H9 (cell line): Measurements from ENCODE around the gene MRPL52. TPM values are rescaled to one million over a fixed set of nuclear protein-coding genes. Genes with fewer than 3 reads are reported as not detected.

ENCODE experiments used
- DNase-seq: peaks from one replicate; pipeline ENCODE4 v3.0.0-alpha.2; 2017
- H2AFZ ChIP-seq: one replicate; pipeline ENCODE4 v1.6.1; 2013; ENCODE audit warnings: mild to moderate bottlenecking, low read length, control low read depth, moderate library complexity
- H2AK5ac ChIP-seq: 2 replicates; pipeline ENCODE4 v1.6.1; 2013; ENCODE audit warnings: low read length, control low read depth, mixed read lengths; ENCODE audit not compliant: insufficient read length
- H2BK120ac ChIP-seq: one replicate; pipeline ENCODE4 v1.6.1; 2013; ENCODE audit warnings: low read depth, mild to moderate bottlenecking, low read length, control low read depth, inconsistent platforms; ENCODE audit not compliant: poor library complexity, severe bottlenecking
- H2BK12ac ChIP-seq: 2 replicates; pipeline ENCODE4 v1.6.1; 2013; ENCODE audit warnings: low read length, control low read depth, mixed read lengths, low read depth; ENCODE audit not compliant: insufficient read length
- H2BK15ac ChIP-seq: 2 replicates; pipeline ENCODE4 v1.6.1; 2013; ENCODE audit warnings: low read depth, low read length, control low read depth
- H2BK20ac ChIP-seq: one replicate; pipeline ENCODE4 v1.6.1; 2013; ENCODE audit warnings: low read depth, mild to moderate bottlenecking, low read length, control low read depth, inconsistent platforms; ENCODE audit not compliant: poor library complexity, severe bottlenecking
- H2BK5ac ChIP-seq: 2 replicates; pipeline ENCODE4 v1.6.1; 2013; ENCODE audit warnings: low read length, control low read depth, mixed read lengths; ENCODE audit not compliant: insufficient read length
- H3K14ac ChIP-seq: 2 replicates; pipeline ENCODE4 v1.6.1; 2013; ENCODE audit warnings: low read length, control low read depth; ENCODE audit not compliant: insufficient read depth
- H3K18ac ChIP-seq: 2 replicates; pipeline ENCODE4 v1.6.1; 2013; ENCODE audit warnings: low read depth, mild to moderate bottlenecking, mixed read lengths, low read length, control low read depth; ENCODE audit not compliant: insufficient read length
- H3K23ac ChIP-seq: 2 replicates; pipeline ENCODE4 v1.6.1; 2013; ENCODE audit warnings: low read length, control low read depth, mixed read lengths, low read depth; ENCODE audit not compliant: insufficient read length
- H3K23me2 ChIP-seq: 2 replicates; pipeline ENCODE4 v1.6.1; 2013; ENCODE audit warnings: low read depth, mild to moderate bottlenecking, mixed read lengths, low read length, control low read depth; ENCODE audit not compliant: insufficient read length, poor library complexity, severe bottlenecking
- H3K27ac ChIP-seq: 2 replicates; pipeline ENCODE4 v1.5.1; 2013; ENCODE audit warnings: low read length, control low read depth, mixed read lengths, low read depth; ENCODE audit not compliant: insufficient read length
- H3K27me3 ChIP-seq: 2 replicates; pipeline ENCODE4 v1.6.1; 2013; ENCODE audit warnings: low read length, control low read depth, inconsistent platforms; ENCODE audit not compliant: insufficient read depth
- H3K4ac ChIP-seq: 2 replicates; pipeline ENCODE4 v1.6.1; 2013; ENCODE audit warnings: low read depth, mild to moderate bottlenecking, control low read depth, inconsistent platforms, low read length, moderate library complexity
- H3K4me1 ChIP-seq: 2 replicates; pipeline ENCODE4 v1.6.1; 2013; ENCODE audit warnings: low read length, control low read depth, inconsistent platforms; ENCODE audit not compliant: insufficient read depth
- H3K4me2 ChIP-seq: 2 replicates; pipeline ENCODE4 v1.6.1; 2013; ENCODE audit warnings: low read length, control low read depth, mixed read lengths; ENCODE audit not compliant: insufficient read length, insufficient read depth
- H3K56ac ChIP-seq: 2 replicates; pipeline ENCODE4 v1.6.1; 2013; ENCODE audit warnings: low read depth, mild to moderate bottlenecking, mixed read lengths, low read length, control low read depth; ENCODE audit not compliant: insufficient read length
- H3K79me1 ChIP-seq: 2 replicates; pipeline ENCODE4 v1.6.1; 2013; ENCODE audit warnings: low read depth, mild to moderate bottlenecking, moderate library complexity, low read length, control low read depth, inconsistent platforms; ENCODE audit not compliant: insufficient read depth, poor library complexity, severe bottlenecking
- H3K79me2 ChIP-seq: 2 replicates; pipeline ENCODE4 v1.6.1; 2013; ENCODE audit warnings: low read length, control low read depth, inconsistent platforms; ENCODE audit not compliant: insufficient read depth
- H3K9ac ChIP-seq: 2 replicates; pipeline ENCODE4 v1.6.1; 2013; ENCODE audit warnings: low read length, control low read depth, mixed read lengths; ENCODE audit not compliant: insufficient read length; ENCODE audit errors: extremely low read depth
- H3K9me3 ChIP-seq: one replicate; pipeline ENCODE4 v1.6.1; 2013; ENCODE audit warnings: low read depth, low read length, inconsistent platforms; ENCODE audit not compliant: control insufficient read depth
- H3T11ph ChIP-seq: one replicate; pipeline ENCODE4 v1.6.1; 2013; ENCODE audit warnings: mild to moderate bottlenecking, low read length, control low read depth, inconsistent platforms
- H4K20me1 ChIP-seq: one replicate; pipeline ENCODE4 v1.6.1; 2013; ENCODE audit not compliant: control insufficient read depth, insufficient read length, insufficient read depth
- H4K5ac ChIP-seq: 2 replicates; pipeline ENCODE4 v1.6.1; 2013; ENCODE audit warnings: low read depth, mild to moderate bottlenecking, mixed read lengths, low read length, control low read depth; ENCODE audit not compliant: insufficient read length
- H4K8ac ChIP-seq: replicated peaks from 2 replicates; pipeline ENCODE4 v1.6.1; 2013; ENCODE audit warnings: low read length, control low read depth, mixed read lengths, low read depth; ENCODE audit not compliant: insufficient read length
- H4K91ac ChIP-seq: 2 replicates; pipeline ENCODE4 v1.6.1; 2013; ENCODE audit warnings: low read depth, mild to moderate bottlenecking, moderate library complexity, mixed read lengths, low read length, control low read depth; ENCODE audit not compliant: insufficient read length
- H3K27ac Mint-ChIP-seq, 3 experiments: 2 replicates in 2 of 3; 3 replicates in 1 of 3; pipeline ENCODE4 v1.8.0; 2020 to 2021; ENCODE audit warnings: mixed read lengths in 3 of 3, mild to moderate bottlenecking in 1 of 3, moderate library complexity in 1 of 3
- H3K27me3 Mint-ChIP-seq: 2 replicates; pipeline ENCODE4 v1.8.0; 2021; ENCODE audit warnings: low read depth, mild to moderate bottlenecking, moderate library complexity, mixed read lengths
- H3K36me3 Mint-ChIP-seq, 3 experiments: 2 replicates in 2 of 3; 3 replicates in 1 of 3; pipeline ENCODE4 v1.8.0; 2020 to 2021; ENCODE audit warnings: low read depth in 3 of 3, mixed read lengths in 3 of 3; ENCODE audit not compliant: insufficient read depth in 1 of 3
- H3K4me1 Mint-ChIP-seq, 2 experiments: 2 replicates each; pipeline ENCODE4 v1.8.0; 2020; ENCODE audit warnings: mixed read lengths in 2 of 2
- H3K4me3 Mint-ChIP-seq, 2 experiments: 2 replicates in 1 of 2; 3 replicates in 1 of 2; pipeline ENCODE4 v1.8.0; 2020 to 2021; ENCODE audit warnings: mild to moderate bottlenecking in 2 of 2, mixed read lengths in 2 of 2, moderate library complexity in 1 of 2
- H3K9me3 Mint-ChIP-seq, 2 experiments: 2 replicates in 1 of 2; 3 replicates in 1 of 2; pipeline ENCODE4 v1.8.0; 2020; ENCODE audit warnings: mild to moderate bottlenecking in 2 of 2, mixed read lengths in 2 of 2, moderate library complexity in 1 of 2
- WGBS: extraction: QIAGEN DNeasy Blood & Tissue Kit; methylation state at CpG from one replicate; pipeline ENCODE4 v1.1.7; 2013; ENCODE audit warnings: missing lambda C conversion rate, low lambda C conversion rate, mixed read lengths; ENCODE audit not compliant: insufficient read length; ENCODE audit errors: extremely low coverage; 5-methylcytosine and 5-hydroxymethylcytosine counted together
- total RNA-seq: library from RNA; stranded (reverse); gene quantifications from 2 replicates; pipeline ENCODE4 v1.2.1, GENCODE V29; 2021
- TF ChIP-seq, protein P1 (sequence below): fragments of 200-600 bp; sonication (generic); conservative IDR thresholded peaks from 3 replicates; pipeline ENCODE4 v1.8.0; 2021; ENCODE audit warnings: antibody characterized with exemption, mild to moderate bottlenecking

Gene MRPL52
- total RNA-seq, 1 experiment from 2014 or later = 190 TPM

- no peaks in the 10 kb centered on the region for H3K79me2 ChIP-seq
- H3K23ac ChIP-seq = no peak overlapping the region
- Mint-ChIP-seq H3K4me1 (peaks cover 53 to 62% of the 10 kb centered on the region in 2 experiments), H3K27ac (peak overlapping the region; percentile 40 to 59 (median 55); a peak in 3 of 7 replicates), H3K4me3 (peak overlapping the region; percentile 36 to 53; a peak in 4 of 5 replicates), H3K36me3 (no peaks in the 10 kb centered on the region; a peak in 1 of 7 replicates), H3K9me3 (no peaks in the 10 kb centered on the region; a peak in 1 of 5 replicates), H3K27me3 (peaks cover 4% of the 10 kb centered on the region)
- no peak overlapping the region for H4K8ac ChIP-seq
- H3K18ac ChIP-seq = no peak overlapping the region
- DNase-seq = peak; percentile 81
- H3K79me1 ChIP-seq = no peaks in the 10 kb centered on the region
- no peak overlapping the region for H2BK5ac ChIP-seq
- H3T11ph ChIP-seq = no peak overlapping the region
- peak overlapping the region; percentile 21; the same call in 1 of the 2 replicates for H3K14ac ChIP-seq
- peaks cover 9% of the 10 kb centered on the region for H3K23me2 ChIP-seq
- H3K27me3 ChIP-seq = no peaks in the 10 kb centered on the region
- H2BK12ac ChIP-seq = no peak overlapping the region
- no peak overlapping the region for H2AFZ ChIP-seq
- no peak overlapping the region for H3K56ac ChIP-seq
- peak overlapping the region; percentile 57 for H3K4me2 ChIP-seq
- H3K27ac ChIP-seq = no peak overlapping the region
- H4K5ac ChIP-seq = no peak overlapping the region
- WGBS = no CpG with 5 or more reads among the region's 10 CpGs
- no peak overlapping the region for H2BK20ac ChIP-seq
- no peak overlapping the region for H4K91ac ChIP-seq
- no peak overlapping the region for H3K9ac ChIP-seq
- no peak overlapping the region for H3K4ac ChIP-seq
- TF ChIP-seq, protein P1, sequence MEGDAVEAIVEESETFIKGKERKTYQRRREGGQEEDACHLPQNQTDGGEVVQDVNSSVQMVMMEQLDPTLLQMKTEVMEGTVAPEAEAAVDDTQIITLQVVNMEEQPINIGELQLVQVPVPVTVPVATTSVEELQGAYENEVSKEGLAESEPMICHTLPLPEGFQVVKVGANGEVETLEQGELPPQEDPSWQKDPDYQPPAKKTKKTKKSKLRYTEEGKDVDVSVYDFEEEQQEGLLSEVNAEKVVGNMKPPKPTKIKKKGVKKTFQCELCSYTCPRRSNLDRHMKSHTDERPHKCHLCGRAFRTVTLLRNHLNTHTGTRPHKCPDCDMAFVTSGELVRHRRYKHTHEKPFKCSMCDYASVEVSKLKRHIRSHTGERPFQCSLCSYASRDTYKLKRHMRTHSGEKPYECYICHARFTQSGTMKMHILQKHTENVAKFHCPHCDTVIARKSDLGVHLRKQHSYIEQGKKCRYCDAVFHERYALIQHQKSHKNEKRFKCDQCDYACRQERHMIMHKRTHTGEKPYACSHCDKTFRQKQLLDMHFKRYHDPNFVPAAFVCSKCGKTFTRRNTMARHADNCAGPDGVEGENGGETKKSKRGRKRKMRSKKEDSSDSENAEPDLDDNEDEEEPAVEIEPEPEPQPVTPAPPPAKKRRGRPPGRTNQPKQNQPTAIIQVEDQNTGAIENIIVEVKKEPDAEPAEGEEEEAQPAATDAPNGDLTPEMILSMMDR = no peak
- no peak overlapping the region for H2BK120ac ChIP-seq
- H4K20me1 ChIP-seq = no peaks in the 10 kb centered on the region
- peaks cover 20% of the 10 kb centered on the region for H3K4me1 ChIP-seq
- H3K9me3 ChIP-seq = no peaks in the 10 kb centered on the region
- no peak overlapping the region for H2AK5ac ChIP-seq
- no peak overlapping the region for H2BK15ac ChIP-seq
These were observed 10.3 kb upstream of the MRPL52 start for GRCh38 chr14:22819151-22819988.
